A673 (cell line): ENCODE data around the gene ATP8B4.

Experiments
- EZH2 ChIP-seq: fragments of 200-600 bp; sonication (generic); IDR thresholded peaks from 2 replicates; pipeline ENCODE4 v1.6.1; 2017; ENCODE audit warnings: borderline replicate concordance, low read depth, mild to moderate bottlenecking, mixed read lengths, antibody characterized with exemption, low read length; ENCODE audit not compliant: poor library complexity, severe bottlenecking
- TF ChIP-seq, protein P1 (sequence below): fragments of 300-800, 200-600 bp; sonication (generic); conservative IDR thresholded peaks from 2 replicates; pipeline ENCODE4 v1.5.1; 2017; ENCODE audit warnings: low read depth, mild to moderate bottlenecking, antibody characterized with exemption, low read length, moderate library complexity, mixed read lengths

GRCh38 chr15:50166216-50166615 lies 47.2 kb upstream of the ATP8B4 start:
- TF ChIP-seq, protein P1, sequence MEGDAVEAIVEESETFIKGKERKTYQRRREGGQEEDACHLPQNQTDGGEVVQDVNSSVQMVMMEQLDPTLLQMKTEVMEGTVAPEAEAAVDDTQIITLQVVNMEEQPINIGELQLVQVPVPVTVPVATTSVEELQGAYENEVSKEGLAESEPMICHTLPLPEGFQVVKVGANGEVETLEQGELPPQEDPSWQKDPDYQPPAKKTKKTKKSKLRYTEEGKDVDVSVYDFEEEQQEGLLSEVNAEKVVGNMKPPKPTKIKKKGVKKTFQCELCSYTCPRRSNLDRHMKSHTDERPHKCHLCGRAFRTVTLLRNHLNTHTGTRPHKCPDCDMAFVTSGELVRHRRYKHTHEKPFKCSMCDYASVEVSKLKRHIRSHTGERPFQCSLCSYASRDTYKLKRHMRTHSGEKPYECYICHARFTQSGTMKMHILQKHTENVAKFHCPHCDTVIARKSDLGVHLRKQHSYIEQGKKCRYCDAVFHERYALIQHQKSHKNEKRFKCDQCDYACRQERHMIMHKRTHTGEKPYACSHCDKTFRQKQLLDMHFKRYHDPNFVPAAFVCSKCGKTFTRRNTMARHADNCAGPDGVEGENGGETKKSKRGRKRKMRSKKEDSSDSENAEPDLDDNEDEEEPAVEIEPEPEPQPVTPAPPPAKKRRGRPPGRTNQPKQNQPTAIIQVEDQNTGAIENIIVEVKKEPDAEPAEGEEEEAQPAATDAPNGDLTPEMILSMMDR = no peak
- no peak for TF ChIP-seq EZH2
